Glutamatergic neuron (in vitro differentiated cells): ENCODE measurements around the gene DYNLT2B. TPM values are rescaled to one million over a fixed set of nuclear protein-coding genes. Genes with fewer than 3 reads are reported as not detected.
"Not testable (repeated sequence)": the region's sequence is repeated elsewhere in the genome, so short reads cannot be mapped to it uniquely, and the experiment has no call there.

ENCODE experiments used
- DNase-seq: peaks from one replicate; pipeline ENCODE4 v3.0.0; 2022
- H3K27ac Mint-ChIP-seq: one replicate; pipeline ENCODE4 v1.8.0; 2020; ENCODE audit warnings: mild to moderate bottlenecking, mixed read lengths, inconsistent platforms; ENCODE audit not compliant: unreplicated experiment
- H3K27me3 Mint-ChIP-seq: one replicate; pipeline ENCODE4 v1.8.0; 2020; ENCODE audit warnings: mild to moderate bottlenecking, moderate library complexity, mixed read lengths, inconsistent platforms; ENCODE audit not compliant: unreplicated experiment
- H3K36me3 Mint-ChIP-seq: one replicate; pipeline ENCODE4 v1.8.0; 2020; ENCODE audit warnings: mild to moderate bottlenecking, mixed read lengths, inconsistent platforms; ENCODE audit not compliant: unreplicated experiment
- H3K4me1 Mint-ChIP-seq: one replicate; pipeline ENCODE4 v1.8.0; 2020; ENCODE audit warnings: mild to moderate bottlenecking, low read depth, mixed read lengths, inconsistent platforms; ENCODE audit not compliant: unreplicated experiment
- H3K4me3 Mint-ChIP-seq: one replicate; pipeline ENCODE4 v1.8.0; 2020; ENCODE audit warnings: mild to moderate bottlenecking, mixed read lengths, inconsistent platforms; ENCODE audit not compliant: unreplicated experiment
- H3K9me3 Mint-ChIP-seq: one replicate; pipeline ENCODE4 v1.8.0; 2020; ENCODE audit warnings: mild to moderate bottlenecking, moderate library complexity, mixed read lengths, inconsistent platforms; ENCODE audit not compliant: unreplicated experiment
- total RNA-seq: library from RNA; stranded (reverse); fragmentation: NEBNext Ultra II Directional; extraction: Animal tissue kit (Norgen Biotek cat#: 25700); gene quantifications from one replicate; pipeline ENCODE4 v1.2.1, GENCODE V29; 2021; ENCODE audit not compliant: unreplicated experiment
- TF ChIP-seq, protein P1 (sequence below): fragments of 200-600 bp; sonication (generic); IDR thresholded peaks from one replicate; pipeline ENCODE4 v1.5.0; 2021; ENCODE audit not compliant: partially characterized antibody, unreplicated experiment

DYNLT2B gene
- total RNA-seq, 1 donor from 2014 or later = 14.8 TPM

DNA sequence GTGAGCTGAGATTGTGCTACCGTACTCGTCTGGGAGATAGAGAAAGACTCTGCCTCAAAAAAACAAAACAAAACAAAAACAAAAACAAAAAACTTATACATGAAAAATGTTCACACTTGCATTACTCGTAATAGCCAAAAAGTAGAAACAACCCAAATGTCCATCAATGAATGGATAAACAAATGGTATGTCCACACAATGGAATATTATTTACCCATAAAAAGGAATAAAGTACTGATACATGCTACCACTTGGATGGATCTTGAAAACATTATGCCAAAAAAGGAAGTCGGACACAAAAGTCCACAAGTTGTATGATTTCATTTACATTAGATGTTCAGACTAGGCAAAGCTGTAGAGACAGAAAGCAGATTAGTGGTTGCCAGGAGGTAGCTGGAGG, 57.3 kb downstream of the DYNLT2B start:
- Mint-ChIP-seq H3K27me3 (no peaks in the 10 kb centered on the region), H3K27ac (no peak overlapping the region), H3K9me3 (peaks cover 2% of the 10 kb centered on the region), H3K4me1 (no peaks in the 10 kb centered on the region), H3K36me3 (no peaks in the 10 kb centered on the region), H3K4me3 (no peak overlapping the region)
- no peak for DNase-seq
- TF ChIP-seq, protein P1, sequence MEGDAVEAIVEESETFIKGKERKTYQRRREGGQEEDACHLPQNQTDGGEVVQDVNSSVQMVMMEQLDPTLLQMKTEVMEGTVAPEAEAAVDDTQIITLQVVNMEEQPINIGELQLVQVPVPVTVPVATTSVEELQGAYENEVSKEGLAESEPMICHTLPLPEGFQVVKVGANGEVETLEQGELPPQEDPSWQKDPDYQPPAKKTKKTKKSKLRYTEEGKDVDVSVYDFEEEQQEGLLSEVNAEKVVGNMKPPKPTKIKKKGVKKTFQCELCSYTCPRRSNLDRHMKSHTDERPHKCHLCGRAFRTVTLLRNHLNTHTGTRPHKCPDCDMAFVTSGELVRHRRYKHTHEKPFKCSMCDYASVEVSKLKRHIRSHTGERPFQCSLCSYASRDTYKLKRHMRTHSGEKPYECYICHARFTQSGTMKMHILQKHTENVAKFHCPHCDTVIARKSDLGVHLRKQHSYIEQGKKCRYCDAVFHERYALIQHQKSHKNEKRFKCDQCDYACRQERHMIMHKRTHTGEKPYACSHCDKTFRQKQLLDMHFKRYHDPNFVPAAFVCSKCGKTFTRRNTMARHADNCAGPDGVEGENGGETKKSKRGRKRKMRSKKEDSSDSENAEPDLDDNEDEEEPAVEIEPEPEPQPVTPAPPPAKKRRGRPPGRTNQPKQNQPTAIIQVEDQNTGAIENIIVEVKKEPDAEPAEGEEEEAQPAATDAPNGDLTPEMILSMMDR = no peak

DNA sequence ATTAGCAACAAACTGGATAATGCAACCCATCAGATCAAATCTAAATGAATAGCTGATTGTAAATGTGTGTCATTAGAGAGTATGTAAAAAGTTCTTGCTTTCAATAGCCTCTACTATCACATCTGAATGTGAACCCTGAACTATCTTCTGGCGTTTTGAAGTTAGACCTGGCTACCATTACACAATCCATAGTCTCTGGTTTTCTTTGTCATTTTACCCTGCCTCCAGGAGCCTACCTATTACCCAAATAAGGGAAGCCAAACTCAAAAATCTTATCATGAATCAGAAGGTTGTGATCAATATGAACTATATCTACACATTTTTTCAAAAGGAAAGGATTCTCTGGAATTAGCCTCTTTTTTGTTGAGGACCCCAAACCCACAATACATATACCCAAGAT, 62.3 kb downstream of the DYNLT2B start:
- Mint-ChIP-seq H3K4me3 (no peak overlapping the region), H3K4me1 (no peaks in the 10 kb centered on the region), H3K9me3 (no peaks in the 10 kb centered on the region), H3K27me3 (no peaks in the 10 kb centered on the region), H3K36me3 (no peaks in the 10 kb centered on the region), H3K27ac (no peak overlapping the region)
- no peak for DNase-seq
- TF ChIP-seq, protein P1 = no peak

DNA sequence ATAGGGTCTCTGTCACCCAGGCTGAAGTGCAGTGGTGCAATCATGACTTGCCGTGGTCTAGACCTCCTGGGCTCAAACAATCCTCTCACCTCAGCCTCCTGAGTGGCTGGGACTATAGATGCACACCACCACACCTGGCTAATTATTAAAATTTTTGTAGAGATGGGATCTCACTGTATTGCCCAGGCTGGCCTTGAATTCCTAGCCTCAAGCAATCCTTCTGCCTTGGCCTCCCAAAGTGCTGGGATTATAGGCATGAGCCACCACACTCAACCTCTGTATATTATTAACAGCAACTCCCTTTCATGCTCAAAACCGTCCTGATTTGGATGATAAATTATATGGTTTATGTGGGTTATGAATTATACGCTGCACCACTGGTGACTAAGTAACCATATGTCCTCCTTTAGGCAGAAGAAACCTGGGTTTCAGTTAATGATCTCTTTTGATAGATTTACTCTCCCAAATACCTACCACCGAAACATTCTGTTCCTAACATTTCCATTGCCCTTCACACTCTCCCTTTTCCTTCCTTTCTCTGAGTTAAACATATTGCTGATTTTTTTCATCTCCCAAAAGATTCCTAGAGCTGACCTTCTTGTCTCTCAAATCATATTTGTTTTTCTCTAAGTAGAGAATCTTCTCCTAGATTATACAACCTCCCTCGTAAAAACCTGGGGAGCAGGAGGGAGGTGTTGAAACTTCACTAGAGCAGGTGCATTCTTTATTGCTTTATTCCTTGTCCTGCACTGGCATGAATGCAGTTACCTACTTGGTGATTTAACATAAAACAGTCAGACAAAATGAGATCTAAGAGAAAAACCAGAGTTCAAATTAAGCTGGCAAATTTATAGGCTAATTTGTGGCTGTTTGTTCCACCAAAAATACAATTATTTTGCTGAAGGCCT, 63.4 kb downstream of the DYNLT2B start:
- H3K4me1 Mint-ChIP-seq = no peaks in the 10 kb centered on the region
- TF ChIP-seq, protein P1 = no peak
- H3K36me3 Mint-ChIP-seq = peaks cover 5% of the 10 kb centered on the region
- H3K9me3 Mint-ChIP-seq = no peaks in the 10 kb centered on the region
- no peaks in the 10 kb centered on the region for H3K27me3 Mint-ChIP-seq
- no peak overlapping the region for H3K27ac Mint-ChIP-seq
- no peak for DNase-seq
- H3K4me3 Mint-ChIP-seq = no peak overlapping the region

DNA sequence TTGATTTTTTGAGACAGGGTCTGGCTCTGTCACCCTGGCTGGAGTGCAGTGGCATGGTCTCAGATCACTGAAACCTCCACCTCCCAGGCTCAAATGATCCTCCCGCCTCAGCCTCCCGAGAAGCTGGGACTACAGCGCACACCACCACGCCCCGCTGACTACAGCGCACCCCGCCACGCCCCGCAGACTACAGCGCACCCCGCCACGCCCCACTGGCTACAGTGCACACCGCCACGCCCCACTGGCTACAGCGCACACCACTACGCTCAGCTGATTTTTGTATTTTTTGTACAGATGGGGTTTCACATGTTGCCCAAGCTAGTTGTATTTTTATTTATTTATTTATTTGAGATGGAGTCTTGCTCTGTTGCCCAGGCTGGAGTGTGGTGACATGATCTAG, 66.1 kb downstream of the DYNLT2B start:
- Mint-ChIP-seq H3K4me1 (no peaks in the 10 kb centered on the region), H3K36me3 (peaks cover 9% of the 10 kb centered on the region), H3K9me3 (no peaks in the 10 kb centered on the region), H3K4me3 (no peak overlapping the region), H3K27me3 (no peaks in the 10 kb centered on the region), H3K27ac (no peak overlapping the region)
- DNase-seq = no peak
- TF ChIP-seq, protein P1 = no peak

DNA sequence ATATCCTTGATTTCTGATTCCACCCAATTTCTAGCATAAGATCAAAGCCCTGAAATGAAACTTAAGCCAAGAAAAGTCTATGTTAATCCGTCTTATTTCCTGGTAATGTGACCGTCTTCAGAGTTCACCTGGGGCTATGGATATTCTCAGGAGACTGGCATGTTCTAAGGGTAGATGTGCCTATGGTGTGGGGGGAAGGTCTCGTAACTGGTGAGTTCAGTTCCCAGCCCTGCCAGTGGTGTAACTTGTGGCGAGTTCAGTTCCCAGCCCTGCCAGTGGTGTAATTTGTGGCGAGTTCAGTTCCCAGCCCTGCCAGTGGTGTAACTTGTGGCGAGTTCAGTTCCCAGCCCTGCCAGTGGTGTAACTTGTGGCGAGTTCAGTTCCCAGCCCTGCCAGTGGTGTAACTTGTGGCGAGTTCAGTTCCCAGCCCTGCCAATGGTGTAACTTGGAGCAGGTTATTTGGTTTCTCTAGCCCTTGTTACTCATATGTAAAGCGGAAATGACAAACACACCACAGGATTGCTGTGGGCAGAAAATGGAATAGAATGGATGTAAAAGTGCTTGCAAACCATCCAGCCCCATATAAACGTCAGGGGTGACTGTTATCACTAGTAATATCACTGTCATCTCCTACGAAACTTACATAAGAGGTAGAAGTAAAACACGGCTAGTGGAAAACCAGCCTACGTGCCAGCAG, 71.3 kb downstream of the DYNLT2B start:
- Mint-ChIP-seq H3K27ac (no peak overlapping the region), H3K4me3 (no peak overlapping the region), H3K4me1 (no peaks in the 10 kb centered on the region), H3K27me3 (no peaks in the 10 kb centered on the region), H3K9me3 (peaks cover 2% of the 10 kb centered on the region), H3K36me3 (peaks cover 18% of the 10 kb centered on the region)
- no peak for DNase-seq
- TF ChIP-seq, protein P1 = no peak

DNA sequence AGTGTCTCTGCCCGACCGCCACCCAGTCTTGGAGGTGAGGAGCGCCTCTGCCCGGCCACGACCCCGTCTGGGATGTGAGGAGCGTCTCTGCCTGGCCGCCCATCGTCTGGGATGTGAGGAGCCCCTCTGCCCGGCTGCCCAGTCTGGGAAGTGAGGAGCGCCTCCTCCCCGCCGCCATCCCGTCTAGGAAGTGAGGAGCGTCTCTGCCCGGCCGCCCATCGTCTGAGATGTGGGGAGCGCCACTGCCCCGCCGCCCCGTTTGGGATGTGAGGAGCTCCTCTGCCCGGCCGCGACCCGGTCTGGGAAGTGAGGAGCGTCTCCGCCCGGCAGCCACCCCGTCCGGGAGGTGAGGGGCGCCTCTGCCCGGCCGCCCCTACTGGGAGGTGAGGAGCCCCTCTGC, 73.9 kb downstream of the DYNLT2B start:
- not testable (repeated sequence) for H3K9me3 Mint-ChIP-seq, H3K27me3 Mint-ChIP-seq, H3K27ac Mint-ChIP-seq, DNase-seq, H3K4me1 Mint-ChIP-seq, H3K4me3 Mint-ChIP-seq, H3K36me3 Mint-ChIP-seq
